ENCODE measurements around the gene CD2AP.

The CD2AP gene

GRCh38 chr6:47509937-47510336, 32.3 kb downstream of the CD2AP start:
- no peak for DNase-seq (ENCODE audit: low spot score)
- TF ChIP-seq CTCF (IDR thresholded peaks at IDR 0.05; ENCODE audit: extremely low read depth, missing control alignments), result no peak

- TF ChIP-seq CTCF (IDR thresholded peaks at IDR 0.05; ENCODE audit: extremely low read depth, missing control alignments), result no peak
- DNase-seq (ENCODE audit: low spot score), result no peak
These were observed 35.3 kb downstream of the CD2AP start for GRCh38 chr6:47512872-47513271.

GRCh38 chr6:47519279-47519678, 41.7 kb downstream of the CD2AP start:
- no peak for TF ChIP-seq CTCF (IDR thresholded peaks at IDR 0.05; ENCODE audit: extremely low read depth, missing control alignments)
- no peak for DNase-seq (ENCODE audit: low spot score)

- no peak for TF ChIP-seq CTCF (IDR thresholded peaks at IDR 0.05; ENCODE audit: extremely low read depth, missing control alignments)
- no peak for DNase-seq (ENCODE audit: low spot score)
These were observed 42.7 kb downstream of the CD2AP start for GRCh38 chr6:47520282-47520681.

- TF ChIP-seq CTCF (IDR thresholded peaks at IDR 0.05; ENCODE audit: extremely low read depth, missing control alignments), result no peak
- DNase-seq (ENCODE audit: low spot score), result no peak
These were observed 44.4 kb downstream of the CD2AP start for GRCh38 chr6:47521961-47522360.

GRCh38 chr6:47524136-47524845, 46.7 kb downstream of the CD2AP start:
- TF ChIP-seq CTCF (IDR thresholded peaks at IDR 0.05; ENCODE audit: extremely low read depth, missing control alignments), result no peak
- DNase-seq (ENCODE audit: low spot score), result no peak

- TF ChIP-seq CTCF (IDR thresholded peaks at IDR 0.05; ENCODE audit: extremely low read depth, missing control alignments), result no peak
These were observed 47.9 kb downstream of the CD2AP start for GRCh38 chr6:47525330-47526057.

More at GRCh38 chr6:47525330-47526057, 47.9 kb downstream of the CD2AP start:
- no peak for DNase-seq (ENCODE audit: low spot score)
